Left ventricle myocardium inferior (tissue), 1 donor: ENCODE measurements around the gene FSHR. TPM values are rescaled to one million over a fixed set of nuclear protein-coding genes. Genes with fewer than 3 reads are reported as not detected.

ENCODE experiments used
- DNase-seq: peaks from one replicate; pipeline ENCODE4 v3.0.0-alpha.2; 2020
- H3K27ac ChIP-seq: fragments of 200-600 bp; replicated peaks from 2 replicates; pipeline ENCODE4 v1.8.0; 2021
- H3K27me3 ChIP-seq: fragments of 200-600 bp; 2 replicates; pipeline ENCODE4 v1.8.0; 2021; ENCODE audit warnings: low read depth
- H3K36me3 ChIP-seq: fragments of 200-600 bp; 2 replicates; pipeline ENCODE4 v1.8.0; 2021
- H3K4me1 ChIP-seq: fragments of 200-600 bp; 2 replicates; pipeline ENCODE4 v1.8.0; 2021
- H3K4me3 ChIP-seq: fragments of 200-600 bp; 2 replicates; pipeline ENCODE4 v1.8.0; 2021; ENCODE audit warnings: mild to moderate bottlenecking, moderate library complexity
- H3K9me3 ChIP-seq: fragments of 200-600 bp; replicated peaks from 2 replicates; pipeline ENCODE4 v1.8.0; 2021
- intact Hi-C: fragments of 100-400 bp; cut with micrococcal nuclease; formaldehyde crosslinking; loops from one replicate; pipeline ENCODE4 v1.11.0; 2022
- total RNA-seq: library from RNA; stranded (reverse); fragmentation: NEBNext Ultra II Directional; extraction: Animal tissue kit (Norgen Biotek cat#: 25700); gene quantifications from one replicate; pipeline ENCODE4 v1.2.1, GENCODE V29; 2021
- TF ChIP-seq, protein P1 (sequence below): fragments of 200-600 bp; IDR thresholded peaks from 2 replicates; pipeline ENCODE4 v1.8.0; 2021; ENCODE audit warnings: antibody characterized with exemption, mild to moderate bottlenecking, borderline replicate concordance
- donor health status: DM: no; HTN: yes; CAD: no; lungs with severe emphysema.

The FSHR gene
- total RNA-seq, 1 donor from 2014 or later: not detected

DNA sequence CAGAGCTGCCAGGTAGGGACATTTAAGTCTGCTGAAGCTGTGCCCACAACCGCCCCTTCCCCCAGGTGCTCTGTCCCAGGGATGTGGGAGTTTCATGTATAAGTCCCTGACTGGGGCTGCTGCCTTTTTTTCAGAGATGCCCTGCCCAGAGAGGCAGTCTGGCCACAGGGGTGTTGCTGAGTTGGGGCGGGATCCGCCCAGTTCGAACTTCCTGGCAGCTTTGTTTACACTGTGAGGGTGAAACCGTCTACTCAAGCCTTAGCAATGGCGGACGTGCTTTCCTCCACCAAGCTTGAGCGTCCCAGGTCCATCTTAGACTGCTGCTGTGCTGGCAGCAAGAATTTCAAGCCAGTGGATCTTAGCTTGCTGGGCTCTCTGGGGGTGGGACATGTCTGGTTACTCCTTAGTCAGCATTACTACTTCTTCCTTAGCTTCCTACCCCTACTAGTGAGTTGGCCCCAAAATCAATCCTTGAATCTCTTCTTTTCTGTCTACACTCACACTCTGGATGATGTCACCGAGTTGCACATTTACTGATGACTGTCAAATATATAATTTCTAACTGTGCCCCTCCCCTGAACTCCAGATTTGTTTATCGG, 31.8 kb upstream of the FSHR start:
- intact Hi-C loops: no loop called here
- no peak for DNase-seq
- Histone ChIP-seq H3K4me3 (no peak overlapping the region), H3K9me3 (no peaks in the 10 kb centered on the region), H3K36me3 (no peaks in the 10 kb centered on the region), H3K27me3 (no peaks in the 10 kb centered on the region), H3K27ac (no peak overlapping the region), H3K4me1 (no peaks in the 10 kb centered on the region)
- TF ChIP-seq, protein P1, sequence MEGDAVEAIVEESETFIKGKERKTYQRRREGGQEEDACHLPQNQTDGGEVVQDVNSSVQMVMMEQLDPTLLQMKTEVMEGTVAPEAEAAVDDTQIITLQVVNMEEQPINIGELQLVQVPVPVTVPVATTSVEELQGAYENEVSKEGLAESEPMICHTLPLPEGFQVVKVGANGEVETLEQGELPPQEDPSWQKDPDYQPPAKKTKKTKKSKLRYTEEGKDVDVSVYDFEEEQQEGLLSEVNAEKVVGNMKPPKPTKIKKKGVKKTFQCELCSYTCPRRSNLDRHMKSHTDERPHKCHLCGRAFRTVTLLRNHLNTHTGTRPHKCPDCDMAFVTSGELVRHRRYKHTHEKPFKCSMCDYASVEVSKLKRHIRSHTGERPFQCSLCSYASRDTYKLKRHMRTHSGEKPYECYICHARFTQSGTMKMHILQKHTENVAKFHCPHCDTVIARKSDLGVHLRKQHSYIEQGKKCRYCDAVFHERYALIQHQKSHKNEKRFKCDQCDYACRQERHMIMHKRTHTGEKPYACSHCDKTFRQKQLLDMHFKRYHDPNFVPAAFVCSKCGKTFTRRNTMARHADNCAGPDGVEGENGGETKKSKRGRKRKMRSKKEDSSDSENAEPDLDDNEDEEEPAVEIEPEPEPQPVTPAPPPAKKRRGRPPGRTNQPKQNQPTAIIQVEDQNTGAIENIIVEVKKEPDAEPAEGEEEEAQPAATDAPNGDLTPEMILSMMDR: no peak

DNA sequence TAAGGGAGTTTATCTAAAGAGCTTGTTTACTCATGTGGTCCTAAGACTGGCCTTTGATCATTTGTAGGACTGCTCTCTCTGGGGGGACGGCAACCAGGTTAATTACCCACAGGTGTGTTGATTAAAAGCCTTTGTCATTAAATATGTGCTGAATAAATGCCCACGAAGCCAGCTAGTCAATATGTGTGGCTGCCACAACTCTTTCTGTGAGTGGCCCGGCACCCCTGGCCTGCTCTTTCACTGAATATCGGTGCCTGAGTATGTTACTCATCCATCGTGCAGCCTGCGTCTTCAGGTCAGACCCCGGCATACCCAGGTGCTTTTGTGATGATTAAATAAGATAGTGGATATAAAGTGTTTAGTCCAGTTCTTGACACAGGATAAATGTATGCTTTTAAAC, 24.3 kb upstream of the FSHR start:
- TF ChIP-seq, protein P1: no peak
- no peaks in the 10 kb centered on the region for H3K9me3 ChIP-seq
- no peaks in the 10 kb centered on the region for H3K36me3 ChIP-seq
- no peak overlapping the region for H3K27ac ChIP-seq
- no peak for DNase-seq
- no peaks in the 10 kb centered on the region for H3K27me3 ChIP-seq
- intact Hi-C loops: no loop called here
- no peaks in the 10 kb centered on the region for H3K4me1 ChIP-seq
- no peak overlapping the region for H3K4me3 ChIP-seq

DNA sequence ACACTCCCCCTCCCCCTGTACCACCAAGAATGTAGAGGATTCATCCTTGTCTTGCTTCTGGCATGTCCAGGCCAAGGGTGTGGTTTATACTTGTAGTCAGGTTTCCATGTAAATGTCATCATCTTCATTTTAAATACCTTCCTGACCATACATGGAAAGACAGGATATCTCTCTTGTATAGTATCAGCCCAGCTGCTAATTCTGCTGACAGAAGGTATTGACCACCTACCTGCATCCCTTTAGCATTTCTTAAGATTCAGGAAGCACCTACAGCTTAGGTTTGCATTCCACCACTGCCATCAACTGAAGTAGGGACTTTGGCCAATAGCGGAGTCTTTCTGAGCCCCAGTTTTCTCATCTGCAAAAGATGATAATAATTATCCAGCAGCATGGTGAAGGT, 22.9 kb upstream of the FSHR start:
- Histone ChIP-seq H3K27ac (no peak overlapping the region), H3K4me1 (no peaks in the 10 kb centered on the region), H3K27me3 (no peaks in the 10 kb centered on the region), H3K36me3 (no peaks in the 10 kb centered on the region), H3K4me3 (no peak overlapping the region), H3K9me3 (no peaks in the 10 kb centered on the region)
- TF ChIP-seq, protein P1: no peak
- no peak for DNase-seq
- intact Hi-C loops: no loop called here

DNA sequence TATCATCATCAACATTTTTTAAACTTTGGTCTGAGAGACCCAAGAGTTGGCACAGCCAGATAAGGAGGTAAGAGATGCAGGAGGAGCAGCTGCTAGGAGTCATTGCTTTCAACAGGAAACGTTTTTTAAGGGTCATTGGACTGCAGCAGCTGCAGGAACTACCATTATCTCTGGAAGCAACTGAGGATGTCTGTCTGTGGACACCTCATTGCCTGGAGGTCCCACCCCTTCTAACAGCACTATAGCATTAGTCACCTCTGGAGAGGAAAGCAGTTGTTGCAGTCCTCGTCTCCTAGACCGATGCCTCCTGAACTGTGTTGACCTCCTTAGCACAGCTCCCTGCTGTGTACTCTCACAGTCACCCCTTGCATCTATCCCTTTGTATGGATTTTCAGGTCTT, 21.5 kb upstream of the FSHR start:
- H3K36me3 ChIP-seq: no peaks in the 10 kb centered on the region
- H3K27me3 ChIP-seq: no peaks in the 10 kb centered on the region
- intact Hi-C loops: no loop called here
- H3K9me3 ChIP-seq: no peaks in the 10 kb centered on the region
- TF ChIP-seq, protein P1: no peak
- H3K4me1 ChIP-seq: no peaks in the 10 kb centered on the region
- no peak for DNase-seq
- H3K4me3 ChIP-seq: no peak overlapping the region
- no peak overlapping the region for H3K27ac ChIP-seq

DNA sequence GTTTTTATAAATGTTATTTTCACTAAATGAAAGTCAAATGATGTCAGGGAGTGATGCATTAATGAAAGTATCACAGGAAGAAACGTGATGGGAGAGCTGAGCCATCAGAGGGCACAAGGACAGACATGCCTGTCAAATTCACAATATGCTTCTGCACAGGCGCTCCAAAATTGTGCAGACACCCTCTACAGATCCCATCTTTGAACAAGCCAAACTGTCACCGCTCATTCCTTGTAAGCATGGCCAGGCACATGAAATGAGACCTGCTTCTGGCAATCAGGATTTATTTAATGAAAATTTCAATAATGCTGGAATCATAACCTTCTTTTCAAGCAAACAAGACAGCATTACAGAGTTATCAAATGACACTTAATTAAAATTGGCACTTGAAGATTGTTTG, 20.4 kb upstream of the FSHR start:
- intact Hi-C loops: no loop called here
- DNase-seq: no peak
- TF ChIP-seq, protein P1: no peak

More for the DNA sequence above, 20.4 kb upstream of the FSHR start:
- Histone ChIP-seq H3K27me3 (no peaks in the 10 kb centered on the region), H3K4me1 (no peaks in the 10 kb centered on the region), H3K4me3 (no peak overlapping the region), H3K9me3 (peaks cover 9% of the 10 kb centered on the region), H3K27ac (no peak overlapping the region), H3K36me3 (no peaks in the 10 kb centered on the region)
